ENCODE data around the gene TPP1.

The TPP1 gene

GRCh38 chr11:6629573-6629891, 10.3 kb upstream of the TPP1 start:
- no peak for DNase-seq (ENCODE audit: low read depth in 1 of 2, low spot score in 1 of 2)

- no peak for DNase-seq (ENCODE audit: low read depth in 1 of 2, low spot score in 1 of 2)
Measured at GRCh38 chr11:6628526-6628925, 9.3 kb upstream of the TPP1 start.

- DNase-seq (ENCODE audit: low read depth in 1 of 2, low spot score in 1 of 2) = no peak
Measured at GRCh38 chr11:6627762-6628241, 8.6 kb upstream of the TPP1 start.

- DNase-seq (ENCODE audit: low read depth in 1 of 2, low spot score in 1 of 2) = no peak
Measured at GRCh38 chr11:6626971-6627761, 7.9 kb upstream of the TPP1 start.

GRCh38 chr11:6625832-6626420, 6.7 kb upstream of the TPP1 start:
- no peak for DNase-seq (ENCODE audit: low read depth in 1 of 2, low spot score in 1 of 2)

- no peak for DNase-seq (ENCODE audit: low read depth in 1 of 2, low spot score in 1 of 2)
Measured at GRCh38 chr11:6625156-6625831, 6.1 kb upstream of the TPP1 start.

- DNase-seq (ENCODE audit: low read depth in 1 of 2, low spot score in 1 of 2) = no peak
Measured at GRCh38 chr11:6623391-6624363, 4.5 kb upstream of the TPP1 start.

- DNase-seq (ENCODE audit: low read depth in 1 of 2, low spot score in 1 of 2) = no peak
Measured at GRCh38 chr11:6622261-6623171, 3.3 kb upstream of the TPP1 start.

- no peak for DNase-seq (ENCODE audit: low read depth in 1 of 2, low spot score in 1 of 2)
Measured at GRCh38 chr11:6621711-6622211, 2.5 kb upstream of the TPP1 start.

GRCh38 chr11:6620636-6621035, 1.4 kb upstream of the TPP1 start:
- no peak for DNase-seq (ENCODE audit: low read depth in 1 of 2, low spot score in 1 of 2)

GRCh38 chr11:6618117-6619003, 862 bp downstream of the TPP1 start:
- peak in 1 of 2 donors; percentile 49 for DNase-seq (ENCODE audit: low read depth in 1 of 2, low spot score in 1 of 2)

GRCh38 chr11:6617315-6617781, 1.9 kb downstream of the TPP1 start:
- no peak for DNase-seq (ENCODE audit: low read depth in 1 of 2, low spot score in 1 of 2)

GRCh38 chr11:6616596-6617250, 2.5 kb downstream of the TPP1 start:
- DNase-seq (ENCODE audit: low read depth in 1 of 2, low spot score in 1 of 2) = no peak

GRCh38 chr11:6615882-6616585, 3.2 kb downstream of the TPP1 start:
- no peak for DNase-seq (ENCODE audit: low read depth in 1 of 2, low spot score in 1 of 2)

- DNase-seq (ENCODE audit: low read depth in 1 of 2, low spot score in 1 of 2) = no peak
Measured at GRCh38 chr11:6615046-6615445, 4.2 kb downstream of the TPP1 start.

- DNase-seq (ENCODE audit: low read depth in 1 of 2, low spot score in 1 of 2) = no peak
Measured at GRCh38 chr11:6614446-6614845, 4.8 kb downstream of the TPP1 start.

- no peak for DNase-seq (ENCODE audit: low read depth in 1 of 2, low spot score in 1 of 2)
Measured at GRCh38 chr11:6613496-6613895, 5.7 kb downstream of the TPP1 start.
